HCT116 (cell line): Measurements from ENCODE around the gene PACS2. TPM values are rescaled to one million over a fixed set of nuclear protein-coding genes. Genes with fewer than 3 reads are reported as not detected.

Experiments
- ATAC-seq: fragments of 200-7000 bp; cut with Tn5 transposase; 2 replicates; pipeline ENCODE4 v1.9.1; 2020; ENCODE audit warnings: mild to moderate bottlenecking, moderate library complexity
- BruUV-seq: library from RNA; stranded (reverse); fragments of 400-500 nt; replicated peaks from 2 replicates; lab custom pipeline; 2021; lab: Mats Ljungman, UMichigan
- CTCF ChIA-PET: fragments of 300-600 bp; sonication (Branson Sonifier 250); formaldehyde crosslinking; loops from one replicate; lab custom pipeline; 2021; ENCODE audit warnings: antibody characterized with exemption; lab: Charles Lee
- POLR2A ChIA-PET: fragments of 300-600, 350-600 bp; sonication (Branson Sonifier 250); formaldehyde crosslinking; loops from one replicate; lab custom pipeline; 2021; ENCODE audit warnings: antibody characterized with exemption; lab: Charles Lee
- RAD21 ChIA-PET, 2 experiments: fragments of 300-600 bp; sonication (Branson Sonifier 250); formaldehyde crosslinking; loops; one replicate each; lab custom pipeline; 2023; ENCODE audit warnings: low total read pairs in 2 of 2; ENCODE audit not compliant: uncharacterized antibody in 2 of 2, unreplicated experiment in 2 of 2, low non-redundant PET in 1 of 2; lab: Charles Lee
- DNase-seq: peaks from one replicate; pipeline ENCODE4 v3.0.0-alpha.2; 2010; ENCODE audit warnings: low read depth, low spot score
- H2AFZ ChIP-seq: fragments of 200-600 bp; shearing (Covaris generic), sonication (generic); 2 replicates; pipeline ENCODE4 v1.6.1; 2017; ENCODE audit warnings: low read depth, mixed run types, mixed read lengths, antibody characterized with exemption, low read length; ENCODE audit not compliant: poor library complexity, severe bottlenecking
- H3K27ac ChIP-seq: 2 replicates; pipeline ENCODE4 v1.5.1; 2012; ENCODE audit warnings: low read depth, low read length
- H3K27me3 ChIP-seq: fragments of 200-600 bp; sonication (generic); 2 replicates; pipeline ENCODE4 v1.6.1; 2016; ENCODE audit warnings: mixed run types, low read length, mixed read lengths; ENCODE audit not compliant: insufficient read depth
- H3K36me3 ChIP-seq, 2 experiments: fragments of 200-500 bp in 1 of 2; fragments of 200-600 bp in 1 of 2; sonication (Bioruptor generic) in 1 of 2; sonication (generic) in 1 of 2; 2 replicates each; pipeline versions ENCODE4 v1.5.1 to v1.6.1; 2014 to 2016; ENCODE audit warnings: low read length in 2 of 2, inconsistent platforms in 1 of 2, mixed read lengths in 1 of 2, mixed run types in 1 of 2; ENCODE audit not compliant: insufficient read depth in 2 of 2, control insufficient read depth in 1 of 2
- H3K4me1 ChIP-seq, 2 experiments: fragments of 200-600 bp in 1 of 2; sonication (generic) in 1 of 2; 2 replicates each; pipeline versions ENCODE4 v1.5.1 to v1.6.1; 2012 to 2017; ENCODE audit warnings: low read length in 2 of 2, inconsistent platforms in 1 of 2, mild to moderate bottlenecking in 1 of 2, mixed read lengths in 1 of 2, mixed run types in 1 of 2, moderate library complexity in 1 of 2; ENCODE audit not compliant: insufficient read depth in 2 of 2, control insufficient read depth in 1 of 2
- H3K4me2 ChIP-seq: fragments of 200-600 bp; sonication (generic); 2 replicates; pipeline ENCODE4 v1.6.1; 2017; ENCODE audit warnings: mixed run types, low read length, mixed read lengths
- H3K4me3 ChIP-seq, 2 experiments: fragments of 200-600 bp in 1 of 2; sonication (generic) in 1 of 2; replicated peaks in 1 of 2; 2 replicates each; pipeline ENCODE4 v1.5.1; 2011 to 2016; ENCODE audit warnings: low read length in 2 of 2, control low read depth in 1 of 2, low read depth in 1 of 2, mild to moderate bottlenecking in 1 of 2, mixed read lengths in 1 of 2, mixed run types in 1 of 2
- H3K79me2 ChIP-seq: fragments of 200-600 bp; sonication (generic); 2 replicates; pipeline ENCODE4 v1.6.1; 2017; ENCODE audit warnings: mild to moderate bottlenecking, mixed run types, low read length, moderate library complexity, mixed read lengths; ENCODE audit not compliant: insufficient read depth
- H3K9ac ChIP-seq: fragments of 200-600 bp; sonication (generic); 2 replicates; pipeline ENCODE4 v1.6.1; 2016; ENCODE audit warnings: low read length, mixed read lengths
- H3K9me2 ChIP-seq: fragments of 200-600 bp; sonication (generic), shearing (Covaris generic); 2 replicates; pipeline ENCODE4 v1.6.1; 2017; ENCODE audit warnings: mixed run types, mild to moderate bottlenecking, moderate library complexity; ENCODE audit not compliant: insufficient read depth
- H3K9me3 ChIP-seq, 2 experiments: fragments of 200-500 bp in 1 of 2; fragments of 200-600 bp in 1 of 2; sonication (Bioruptor generic) in 1 of 2; sonication (generic) in 1 of 2; 2 replicates each; pipeline ENCODE4 v1.6.1; 2014 to 2017; ENCODE audit warnings: low read length in 2 of 2, mixed read lengths in 2 of 2, inconsistent platforms in 1 of 2, low read depth in 1 of 2, mild to moderate bottlenecking in 1 of 2, mixed run types in 1 of 2, moderate library complexity in 1 of 2; ENCODE audit not compliant: control insufficient read depth in 1 of 2, insufficient read depth in 1 of 2
- H4K20me1 ChIP-seq: fragments of 200-600 bp; sonication (generic), shearing (Covaris generic); 2 replicates; pipeline ENCODE4 v1.6.1; 2017; ENCODE audit warnings: mixed run types, mild to moderate bottlenecking, moderate library complexity; ENCODE audit not compliant: insufficient read depth
- ATF3 ChIP-seq: IDR thresholded peaks from 2 replicates; pipeline ENCODE4 v1.6.1; 2012
- CEBPB ChIP-seq: IDR thresholded peaks from 2 replicates; pipeline ENCODE4 v1.6.1; 2012; ENCODE audit warnings: low read depth
- CTCF ChIP-seq, 3 experiments: fragments of 200-600 bp in 1 of 3; sonication (generic) in 1 of 3; IDR thresholded peaks in 2 of 3; conservative IDR thresholded peaks in 1 of 3; 2 replicates each; pipeline ENCODE4 v1.5.1; 2012 to 2017; ENCODE audit warnings: low read depth in 2 of 3, low read length in 2 of 3, antibody characterized with exemption in 1 of 3, borderline replicate concordance in 1 of 3, control low read depth in 1 of 3, mild to moderate bottlenecking in 1 of 3, mixed read lengths in 1 of 3, mixed run types in 1 of 3, moderate library complexity in 1 of 3; ENCODE audit not compliant: insufficient read depth in 1 of 3
- EZH2phosphoT487 ChIP-seq: fragments of 200-600 bp; IDR thresholded peaks from 2 replicates; pipeline ENCODE4 v1.6.1; 2018; ENCODE audit warnings: antibody characterized with exemption, borderline replicate concordance
- FOSL1 ChIP-seq: IDR thresholded peaks from 2 replicates; pipeline ENCODE4 v1.6.1; 2012; ENCODE audit warnings: low read depth
- JUND ChIP-seq: IDR thresholded peaks from 2 replicates; pipeline ENCODE4 v1.6.1; 2012
- MAX ChIP-seq: IDR thresholded peaks from 2 replicates; pipeline ENCODE4 v1.6.1; 2012
- RAD21 ChIP-seq: IDR thresholded peaks from 2 replicates; pipeline ENCODE4 v1.6.1; 2012; ENCODE audit warnings: low read depth, mild to moderate bottlenecking
- REST ChIP-seq: IDR thresholded peaks from 2 replicates; pipeline ENCODE4 v1.6.1; 2012; ENCODE audit warnings: low read depth
- SIN3A ChIP-seq: IDR thresholded peaks from 2 replicates; pipeline ENCODE4 v1.6.1; 2012; ENCODE audit warnings: low read depth
- YY1 ChIP-seq: IDR thresholded peaks from 2 replicates; pipeline ENCODE4 v1.6.1; 2011; ENCODE audit warnings: low read length, low read depth, moderate library complexity, mild to moderate bottlenecking; ENCODE audit not compliant: insufficient replicate concordance; ENCODE audit errors: extremely low read depth
- intact Hi-C: fragments of 100-400 bp; cut with micrococcal nuclease; formaldehyde crosslinking; loops from 2 replicates; pipeline ENCODE4 v1.10.0; 2022
- total RNA-seq: library from RNA; stranded (reverse); gene quantifications from one replicate; pipeline ENCODE4 v1.2.1, GENCODE V29; 2021; ENCODE audit not compliant: unreplicated experiment

The PACS2 gene
- total RNA-seq, 1 experiment from 2014 or later, result 75.5 TPM

GRCh38 chr14:105348945-105349699 lies 34.6 kb downstream of the PACS2 start:
- ChIA-PET POLR2A (no interaction called here), CTCF (no interaction called here), RAD21 (no interaction called here)
- Histone ChIP-seq H3K36me3 (no peaks in the 10 kb centered on the region), H3K27me3 (no peaks in the 10 kb centered on the region), H3K27ac (no peak overlapping the region), H2AFZ (no peak overlapping the region), H3K9me2 (no peaks in the 10 kb centered on the region), H3K79me2 (no peaks in the 10 kb centered on the region), H3K4me1 (peaks cover 8 to 12% of the 10 kb centered on the region in 2 experiments; a peak in 2 of 4 replicates), H3K9me3 (no peaks in the 10 kb centered on the region), H3K4me3 (no peak overlapping the region), H3K4me2 (no peak overlapping the region), H4K20me1 (no peaks in the 10 kb centered on the region), H3K9ac (no peak overlapping the region)
- ATAC-seq (no peak), DNase-seq (no peak)
- no peak for TF ChIP-seq EZH2phosphoT487
- no peak for TF ChIP-seq CEBPB
- TF ChIP-seq FOSL1, result no peak
- no peak for TF ChIP-seq MAX
- no peak for TF ChIP-seq ATF3
- no peak for TF ChIP-seq REST
- no peak for TF ChIP-seq JUND
- TF ChIP-seq SIN3A, result no peak
- no peak for TF ChIP-seq RAD21
- TF ChIP-seq YY1, result no peak
- TF ChIP-seq CTCF (IDR thresholded peaks at IDR 0.05 in 2 of 3, conservative IDR thresholded peaks at IDR 0.05 in 1 of 3; ENCODE audit: borderline replicate concordance in 1 of 3, insufficient read depth in 1 of 3, low read depth in 2 of 3, low read length in 2 of 3), result no peak
- BruUV-seq, result no TSS peak
- intact Hi-C loops, result no loop called here
